Measurements from ENCODE around the gene TTC9.

DNA sequence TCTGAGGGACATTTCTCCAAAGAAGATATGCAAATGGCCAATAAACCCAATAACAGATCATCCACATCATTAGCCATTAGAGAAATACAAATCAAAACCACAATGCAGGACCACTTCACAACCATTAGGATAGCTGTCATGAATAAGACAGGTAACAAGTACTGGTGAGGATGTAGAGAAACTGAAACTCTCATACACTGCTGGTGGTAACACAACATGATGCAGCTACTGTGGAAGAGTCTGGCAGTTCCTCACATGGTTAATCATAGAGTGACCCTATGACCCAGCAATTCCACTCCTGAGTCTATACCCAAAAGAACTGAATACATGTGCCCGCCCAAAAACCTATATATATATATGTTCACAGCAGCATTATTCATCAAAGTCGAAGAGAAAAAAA, 39.0 kb downstream of the TTC9 start:
- TF ChIP-seq, protein P1, sequence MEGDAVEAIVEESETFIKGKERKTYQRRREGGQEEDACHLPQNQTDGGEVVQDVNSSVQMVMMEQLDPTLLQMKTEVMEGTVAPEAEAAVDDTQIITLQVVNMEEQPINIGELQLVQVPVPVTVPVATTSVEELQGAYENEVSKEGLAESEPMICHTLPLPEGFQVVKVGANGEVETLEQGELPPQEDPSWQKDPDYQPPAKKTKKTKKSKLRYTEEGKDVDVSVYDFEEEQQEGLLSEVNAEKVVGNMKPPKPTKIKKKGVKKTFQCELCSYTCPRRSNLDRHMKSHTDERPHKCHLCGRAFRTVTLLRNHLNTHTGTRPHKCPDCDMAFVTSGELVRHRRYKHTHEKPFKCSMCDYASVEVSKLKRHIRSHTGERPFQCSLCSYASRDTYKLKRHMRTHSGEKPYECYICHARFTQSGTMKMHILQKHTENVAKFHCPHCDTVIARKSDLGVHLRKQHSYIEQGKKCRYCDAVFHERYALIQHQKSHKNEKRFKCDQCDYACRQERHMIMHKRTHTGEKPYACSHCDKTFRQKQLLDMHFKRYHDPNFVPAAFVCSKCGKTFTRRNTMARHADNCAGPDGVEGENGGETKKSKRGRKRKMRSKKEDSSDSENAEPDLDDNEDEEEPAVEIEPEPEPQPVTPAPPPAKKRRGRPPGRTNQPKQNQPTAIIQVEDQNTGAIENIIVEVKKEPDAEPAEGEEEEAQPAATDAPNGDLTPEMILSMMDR (conservative IDR thresholded peaks at IDR 0.05) = no peak
- no peak for TF ChIP-seq EZH2 (IDR thresholded peaks at IDR 0.05; ENCODE audit: low read depth)

Measured in PC-9 (cell line).